ENCODE results near the gene PPP2R2C.

DNA sequence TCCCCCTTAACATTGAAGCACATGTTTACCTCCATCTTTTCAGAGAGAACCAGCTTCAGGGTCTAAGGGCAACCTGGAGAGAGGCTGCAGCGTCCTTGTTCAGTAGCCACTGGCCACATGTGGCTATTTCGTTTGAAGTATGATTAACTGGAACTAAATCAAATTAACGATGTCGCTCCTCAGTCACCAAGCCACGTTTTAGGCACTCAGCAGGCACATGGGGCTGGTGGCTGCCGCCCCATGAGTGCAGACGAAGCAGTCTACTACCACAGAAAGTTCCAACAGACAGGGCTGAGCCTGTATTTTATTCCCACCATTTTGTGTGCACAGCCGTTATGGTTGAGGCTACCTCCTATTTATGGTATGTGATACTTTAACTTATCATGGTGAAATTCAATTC, 103.4 kb downstream of the PPP2R2C start:
- TF ChIP-seq, protein P1, sequence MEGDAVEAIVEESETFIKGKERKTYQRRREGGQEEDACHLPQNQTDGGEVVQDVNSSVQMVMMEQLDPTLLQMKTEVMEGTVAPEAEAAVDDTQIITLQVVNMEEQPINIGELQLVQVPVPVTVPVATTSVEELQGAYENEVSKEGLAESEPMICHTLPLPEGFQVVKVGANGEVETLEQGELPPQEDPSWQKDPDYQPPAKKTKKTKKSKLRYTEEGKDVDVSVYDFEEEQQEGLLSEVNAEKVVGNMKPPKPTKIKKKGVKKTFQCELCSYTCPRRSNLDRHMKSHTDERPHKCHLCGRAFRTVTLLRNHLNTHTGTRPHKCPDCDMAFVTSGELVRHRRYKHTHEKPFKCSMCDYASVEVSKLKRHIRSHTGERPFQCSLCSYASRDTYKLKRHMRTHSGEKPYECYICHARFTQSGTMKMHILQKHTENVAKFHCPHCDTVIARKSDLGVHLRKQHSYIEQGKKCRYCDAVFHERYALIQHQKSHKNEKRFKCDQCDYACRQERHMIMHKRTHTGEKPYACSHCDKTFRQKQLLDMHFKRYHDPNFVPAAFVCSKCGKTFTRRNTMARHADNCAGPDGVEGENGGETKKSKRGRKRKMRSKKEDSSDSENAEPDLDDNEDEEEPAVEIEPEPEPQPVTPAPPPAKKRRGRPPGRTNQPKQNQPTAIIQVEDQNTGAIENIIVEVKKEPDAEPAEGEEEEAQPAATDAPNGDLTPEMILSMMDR (conservative IDR thresholded peaks at IDR 0.05; ENCODE audit: low read depth, low read length), result no peak
- no peak for TF ChIP-seq EZH2 (IDR thresholded peaks at IDR 0.05; ENCODE audit: borderline replicate concordance, low read depth, low read length, poor library complexity, severe bottlenecking)
